Peyer's patch (tissue), 4 donors: ENCODE data around the gene SLC25A26.

Source experiments
- POLR2A ChIP-seq, 2 donors: fragments of 450-650 bp; IDR thresholded peaks; one replicate each; pipeline ENCODE4 v1.5.1; 2017; ENCODE audit warnings: antibody characterized with exemption in 2 of 2, mild to moderate bottlenecking in 2 of 2, moderate library complexity in 2 of 2
- TF ChIP-seq, protein P1 (sequence below), 6 experiments: fragments of 450-650 bp in 4 of 6; fragments of 200-600 bp in 2 of 6; sonication (generic) in 1 of 6; IDR thresholded peaks; one replicate each; pipeline ENCODE4 v1.5.1; 2017 to 2019; ENCODE audit warnings: antibody characterized with exemption in 6 of 6, mild to moderate bottlenecking in 3 of 6, moderate library complexity in 1 of 6

GRCh38 chr3:66317750-66318376, 97.1 kb downstream of the SLC25A26 start:
- no peak for TF ChIP-seq POLR2A (IDR thresholded peaks at IDR 0.05)
- TF ChIP-seq, protein P1, sequence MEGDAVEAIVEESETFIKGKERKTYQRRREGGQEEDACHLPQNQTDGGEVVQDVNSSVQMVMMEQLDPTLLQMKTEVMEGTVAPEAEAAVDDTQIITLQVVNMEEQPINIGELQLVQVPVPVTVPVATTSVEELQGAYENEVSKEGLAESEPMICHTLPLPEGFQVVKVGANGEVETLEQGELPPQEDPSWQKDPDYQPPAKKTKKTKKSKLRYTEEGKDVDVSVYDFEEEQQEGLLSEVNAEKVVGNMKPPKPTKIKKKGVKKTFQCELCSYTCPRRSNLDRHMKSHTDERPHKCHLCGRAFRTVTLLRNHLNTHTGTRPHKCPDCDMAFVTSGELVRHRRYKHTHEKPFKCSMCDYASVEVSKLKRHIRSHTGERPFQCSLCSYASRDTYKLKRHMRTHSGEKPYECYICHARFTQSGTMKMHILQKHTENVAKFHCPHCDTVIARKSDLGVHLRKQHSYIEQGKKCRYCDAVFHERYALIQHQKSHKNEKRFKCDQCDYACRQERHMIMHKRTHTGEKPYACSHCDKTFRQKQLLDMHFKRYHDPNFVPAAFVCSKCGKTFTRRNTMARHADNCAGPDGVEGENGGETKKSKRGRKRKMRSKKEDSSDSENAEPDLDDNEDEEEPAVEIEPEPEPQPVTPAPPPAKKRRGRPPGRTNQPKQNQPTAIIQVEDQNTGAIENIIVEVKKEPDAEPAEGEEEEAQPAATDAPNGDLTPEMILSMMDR (IDR thresholded peaks at IDR 0.05), result no peak
